ENCODE measurements around the gene DHX8. TPM values are rescaled to one million over a fixed set of nuclear protein-coding genes. Genes with fewer than 3 reads are reported as not detected.
A peak's percentile ranks its signal among the peaks of the same experiment; 100 is the strongest.
"Not testable (repeated sequence)": the region's sequence is repeated elsewhere in the genome, so short reads cannot be mapped to it uniquely, and the experiment has no call there.

DHX8 gene
- total and polyA plus RNA-seq, 4 donors, result 35.5 to 47.2 (median 37.7) TPM

DNA sequence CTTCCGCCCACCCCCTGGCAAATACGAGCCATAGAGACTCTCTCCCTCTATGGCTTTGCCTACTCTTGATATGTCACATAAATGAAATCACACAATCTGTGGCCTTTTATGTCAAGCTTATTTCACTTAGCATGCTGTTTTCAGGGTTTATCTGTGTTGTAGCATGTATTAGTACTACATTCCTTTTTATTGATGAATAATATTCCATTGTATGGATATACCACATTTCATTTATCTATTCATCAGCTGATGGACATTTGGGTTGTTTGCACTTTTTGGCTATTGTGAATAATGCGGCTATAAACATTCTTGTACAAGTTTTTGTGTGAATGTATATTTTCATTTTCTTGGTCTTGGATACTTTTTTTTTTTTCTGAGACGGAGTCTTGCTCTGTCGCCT lies 37.0 kb upstream of the DHX8 start:
- Histone ChIP-seq H3K4me3 (ENCODE audit: low read depth, low read length) (no peak overlapping the region), H3K4me1 (ENCODE audit: control insufficient read depth, insufficient read depth, low read length) (no peaks in the 10 kb centered on the region), H3K36me3 (ENCODE audit: control insufficient read depth, insufficient read depth, low read length) (no peaks in the 10 kb centered on the region), H3K9me3 (ENCODE audit: control insufficient read depth, insufficient read depth, low read length) (no peaks in the 10 kb centered on the region), H3K27me3 (ENCODE audit: control insufficient read depth, insufficient read depth, low read length) (no peaks in the 10 kb centered on the region), H3K27ac (ENCODE audit: low read depth, low read length) (no peak overlapping the region)
- DNase-seq (ENCODE audit: low read depth in 4 of 6, low spot score in 6 of 6), result no peak
- 86% methylated on average over 1 of the region's 5 CpGs for WGBS (ENCODE audit: insufficient coverage)

- H3K36me3 ChIP-seq (ENCODE audit: control insufficient read depth, insufficient read depth, low read length), result no peaks in the 10 kb centered on the region
- WGBS (ENCODE audit: insufficient coverage), result 89% methylated on average over 3 of the region's 7 CpGs
- no peak overlapping the region for H3K4me3 ChIP-seq (ENCODE audit: low read depth, low read length)
- H3K4me1 ChIP-seq (ENCODE audit: control insufficient read depth, insufficient read depth, low read length), result no peaks in the 10 kb centered on the region
- H3K27me3 ChIP-seq (ENCODE audit: control insufficient read depth, insufficient read depth, low read length), result no peaks in the 10 kb centered on the region
- H3K9me3 ChIP-seq (ENCODE audit: control insufficient read depth, insufficient read depth, low read length), result no peaks in the 10 kb centered on the region
- H3K27ac ChIP-seq (ENCODE audit: low read depth, low read length), result no peak overlapping the region
- DNase-seq (ENCODE audit: low read depth in 4 of 6, low spot score in 6 of 6), result no peak
Observed at GRCh38 chr17:43448720-43449469, 34.9 kb upstream of the DHX8 start.

DNA sequence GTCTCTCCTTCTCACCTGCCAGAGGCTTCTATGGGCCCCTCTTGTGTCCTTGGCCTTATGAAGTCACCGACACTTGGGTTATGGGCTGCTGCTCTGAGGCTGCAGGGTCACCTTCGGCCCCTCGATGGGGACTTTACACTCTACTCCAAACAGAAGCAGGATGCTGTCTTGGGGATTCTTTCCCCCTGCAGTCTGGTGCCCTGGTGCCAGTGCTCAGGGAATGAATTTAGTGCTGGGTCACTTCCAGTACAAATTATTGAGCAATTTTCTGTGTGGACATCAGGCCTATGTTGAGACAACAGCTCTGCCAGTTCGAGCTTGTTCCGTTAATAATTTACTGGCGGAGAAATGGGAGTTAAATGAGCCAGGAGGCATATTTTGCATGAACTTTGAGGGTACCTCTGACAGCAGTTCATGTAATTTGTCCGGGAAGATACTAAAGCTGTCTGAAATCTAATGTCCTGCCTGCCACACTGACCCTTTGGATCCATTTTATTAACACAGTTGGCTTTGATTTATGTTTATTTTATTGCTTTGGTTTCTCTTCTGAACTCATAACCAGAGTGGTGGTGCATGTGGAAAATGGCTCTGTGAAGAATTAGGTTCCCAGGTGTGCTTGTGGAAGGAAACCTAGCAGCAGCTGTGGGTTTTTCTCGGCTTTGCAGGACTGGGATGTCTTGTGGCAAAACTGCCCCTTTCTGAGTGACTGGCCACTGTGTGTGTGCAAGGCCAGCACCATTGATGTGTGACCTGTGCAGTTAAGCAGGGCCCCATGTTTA lies 34.1 kb upstream of the DHX8 start:
- Histone ChIP-seq H3K4me1 (ENCODE audit: control insufficient read depth, insufficient read depth, low read length) (no peaks in the 10 kb centered on the region), H3K4me3 (ENCODE audit: low read depth, low read length) (no peak overlapping the region), H3K27ac (ENCODE audit: low read depth, low read length) (no peak overlapping the region), H3K9me3 (ENCODE audit: control insufficient read depth, insufficient read depth, low read length) (no peaks in the 10 kb centered on the region), H3K27me3 (ENCODE audit: control insufficient read depth, insufficient read depth, low read length) (no peaks in the 10 kb centered on the region), H3K36me3 (ENCODE audit: control insufficient read depth, insufficient read depth, low read length) (no peaks in the 10 kb centered on the region)
- 64% methylated on average over 5 of the region's 8 CpGs for WGBS (ENCODE audit: insufficient coverage)
- peak in 1 of 6 donors; percentile 80 for DNase-seq (ENCODE audit: low read depth in 4 of 6, low spot score in 6 of 6)

DNA sequence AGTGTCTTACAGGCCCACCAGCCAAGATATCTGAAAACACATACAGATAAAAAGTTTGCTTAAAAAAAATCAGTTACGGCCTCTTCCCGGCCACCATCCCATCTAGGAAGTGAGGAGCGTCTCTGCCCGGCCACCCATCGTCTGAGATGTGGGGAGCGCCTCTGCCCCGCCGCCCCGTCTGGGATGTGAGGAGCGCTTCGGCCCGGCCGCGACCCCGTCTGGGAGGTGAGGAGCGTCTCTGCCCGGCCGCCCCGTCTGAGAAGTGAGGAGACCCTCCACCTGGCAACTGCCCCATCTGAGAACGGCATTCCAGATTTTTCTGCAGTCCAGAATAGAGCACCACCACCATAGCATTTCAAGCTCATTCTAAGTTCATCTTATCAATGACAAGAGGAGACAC lies 33.0 kb upstream of the DHX8 start:
- H3K27me3 ChIP-seq (ENCODE audit: control insufficient read depth, insufficient read depth, low read length); H3K36me3 ChIP-seq (ENCODE audit: control insufficient read depth, insufficient read depth, low read length); H3K4me1 ChIP-seq (ENCODE audit: control insufficient read depth, insufficient read depth, low read length); H3K9me3 ChIP-seq (ENCODE audit: control insufficient read depth, insufficient read depth, low read length); DNase-seq (ENCODE audit: low read depth in 4 of 6, low spot score in 6 of 6); H3K4me3 ChIP-seq (ENCODE audit: low read depth, low read length); H3K27ac ChIP-seq (ENCODE audit: low read depth, low read length): not testable (repeated sequence)
- 100% methylated on average over 4 of the region's 20 CpGs for WGBS (ENCODE audit: insufficient coverage)

DNA sequence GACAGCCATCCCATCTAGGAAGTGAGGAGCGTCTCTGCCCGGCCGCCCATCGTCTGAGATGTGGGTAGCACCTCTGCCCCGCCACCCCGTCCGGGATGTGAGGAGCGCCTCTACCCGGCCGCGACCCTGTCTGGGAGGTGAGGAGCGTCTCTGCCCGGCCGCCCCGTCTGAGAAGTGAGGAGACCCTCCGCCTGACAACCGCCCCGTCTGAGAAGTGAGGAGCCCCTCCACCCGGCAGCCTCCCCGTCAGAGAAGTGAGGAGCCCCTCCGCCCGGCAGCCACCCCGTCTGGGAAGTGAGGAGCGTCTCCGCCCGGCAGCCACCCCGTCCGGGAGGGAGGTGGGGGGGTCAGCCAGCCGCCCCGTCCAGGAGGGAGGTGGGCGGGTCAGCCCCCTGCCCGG lies 32.0 kb upstream of the DHX8 start:
- not testable (repeated sequence) for H3K27me3 ChIP-seq (ENCODE audit: control insufficient read depth, insufficient read depth, low read length); DNase-seq (ENCODE audit: low read depth in 4 of 6, low spot score in 6 of 6); H3K4me1 ChIP-seq (ENCODE audit: control insufficient read depth, insufficient read depth, low read length); H3K9me3 ChIP-seq (ENCODE audit: control insufficient read depth, insufficient read depth, low read length); H3K27ac ChIP-seq (ENCODE audit: low read depth, low read length); H3K4me3 ChIP-seq (ENCODE audit: low read depth, low read length); H3K36me3 ChIP-seq (ENCODE audit: control insufficient read depth, insufficient read depth, low read length)
- WGBS (ENCODE audit: insufficient coverage), result 95% methylated on average over 27 of the region's 32 CpGs

- WGBS (ENCODE audit: insufficient coverage), result 60% methylated on average over 3 of the region's 11 CpGs
- Histone ChIP-seq H3K4me3 (ENCODE audit: low read depth, low read length) (no peak overlapping the region), H3K4me1 (ENCODE audit: control insufficient read depth, insufficient read depth, low read length) (peaks cover 4% of the 10 kb centered on the region), H3K27me3 (ENCODE audit: control insufficient read depth, insufficient read depth, low read length) (no peaks in the 10 kb centered on the region), H3K36me3 (ENCODE audit: control insufficient read depth, insufficient read depth, low read length) (no peaks in the 10 kb centered on the region), H3K27ac (ENCODE audit: low read depth, low read length) (no peak overlapping the region), H3K9me3 (ENCODE audit: control insufficient read depth, insufficient read depth, low read length) (no peaks in the 10 kb centered on the region)
- DNase-seq (ENCODE audit: low read depth in 4 of 6, low spot score in 6 of 6), result peak in 1 of 6 donors; percentile 7
Observed at GRCh38 chr17:43453331-43453812, 30.4 kb upstream of the DHX8 start.

GRCh38 chr17:43454868-43455267 lies 28.9 kb upstream of the DHX8 start:
- H3K27me3 ChIP-seq (ENCODE audit: control insufficient read depth, insufficient read depth, low read length), result no peaks in the 10 kb centered on the region
- no peak overlapping the region for H3K27ac ChIP-seq (ENCODE audit: low read depth, low read length)
- peak in 1 of 6 donors; percentile 30 for DNase-seq (ENCODE audit: low read depth in 4 of 6, low spot score in 6 of 6)
- H3K36me3 ChIP-seq (ENCODE audit: control insufficient read depth, insufficient read depth, low read length), result no peaks in the 10 kb centered on the region
- no peaks in the 10 kb centered on the region for H3K9me3 ChIP-seq (ENCODE audit: control insufficient read depth, insufficient read depth, low read length)
- H3K4me1 ChIP-seq (ENCODE audit: control insufficient read depth, insufficient read depth, low read length), result peaks cover 4% of the 10 kb centered on the region
- WGBS (ENCODE audit: insufficient coverage), result no CpG with 5 or more reads among the region's 1 CpG
- no peak overlapping the region for H3K4me3 ChIP-seq (ENCODE audit: low read depth, low read length)

GRCh38 chr17:43456029-43456428 lies 27.7 kb upstream of the DHX8 start:
- WGBS (ENCODE audit: insufficient coverage), result no CpG with 5 or more reads among the region's 6 CpGs

GRCh38 chr17:43456661-43457361 lies 27.0 kb upstream of the DHX8 start:
- DNase-seq (ENCODE audit: low read depth in 4 of 6, low spot score in 6 of 6), result peak in 2 of 6 donors; percentile 33 to 74
- Histone ChIP-seq H3K27me3 (ENCODE audit: control insufficient read depth, insufficient read depth, low read length) (no peaks in the 10 kb centered on the region), H3K4me3 (ENCODE audit: low read depth, low read length) (no peak overlapping the region), H3K36me3 (ENCODE audit: control insufficient read depth, insufficient read depth, low read length) (no peaks in the 10 kb centered on the region), H3K4me1 (ENCODE audit: control insufficient read depth, insufficient read depth, low read length) (peaks cover 4% of the 10 kb centered on the region), H3K27ac (ENCODE audit: low read depth, low read length) (no peak overlapping the region), H3K9me3 (ENCODE audit: control insufficient read depth, insufficient read depth, low read length) (no peaks in the 10 kb centered on the region)
- WGBS (ENCODE audit: insufficient coverage), result 27% methylated on average over 4 of the region's 7 CpGs

More at GRCh38 chr17:43456029-43456428, 27.7 kb upstream of the DHX8 start:
- no peak for DNase-seq (ENCODE audit: low read depth in 4 of 6, low spot score in 6 of 6)
- no peaks in the 10 kb centered on the region for H3K9me3 ChIP-seq (ENCODE audit: control insufficient read depth, insufficient read depth, low read length)
- H3K4me3 ChIP-seq (ENCODE audit: low read depth, low read length), result no peak overlapping the region
- H3K27me3 ChIP-seq (ENCODE audit: control insufficient read depth, insufficient read depth, low read length), result no peaks in the 10 kb centered on the region
- no peak overlapping the region for H3K27ac ChIP-seq (ENCODE audit: low read depth, low read length)
- H3K36me3 ChIP-seq (ENCODE audit: control insufficient read depth, insufficient read depth, low read length), result no peaks in the 10 kb centered on the region
- H3K4me1 ChIP-seq (ENCODE audit: control insufficient read depth, insufficient read depth, low read length), result peaks cover 4% of the 10 kb centered on the region

All from spinal cord (tissue), 10 donors.